NB4 (cell line): ENCODE data around the gene LRGUK.

Experiments
- CTCF ChIP-seq: IDR thresholded peaks from one replicate; pipeline ENCODE4 v1.5.1; 2012; ENCODE audit warnings: low read depth, low read length
- POLR2A ChIP-seq: IDR thresholded peaks from 2 replicates; pipeline ENCODE4 v1.6.1; 2011; ENCODE audit warnings: mild to moderate bottlenecking; ENCODE audit not compliant: insufficient read length; ENCODE audit errors: extremely low read depth

- TF ChIP-seq POLR2A (no peak), CTCF (no peak)
Measured at GRCh38 chr7:134114992-134115391, 12.1 kb upstream of the LRGUK start.
